GM12878 (cell line): Measurements from ENCODE around the gene CNTN4. TPM values are rescaled to one million over a fixed set of nuclear protein-coding genes. Genes with fewer than 3 reads are reported as not detected.

ENCODE experiments used
- ATAC-seq: fragments of 200-7000 bp; cut with Tn5 transposase; 3 replicates; pipeline ENCODE4 v1.9.1; 2020; ENCODE audit warnings: mild to moderate bottlenecking, moderate library complexity
- BruUV-seq: library from RNA; stranded (reverse); fragments of 400-500 nt; replicated peaks from 2 replicates; lab custom pipeline; 2021; lab: Mats Ljungman, UMichigan
- CTCF ChIA-PET: fragments of 300-600 bp; sonication (Branson Sonifier 250); formaldehyde crosslinking; extraction: SDS; loops from one replicate; lab custom pipeline; 2021; ENCODE audit warnings: inconsistent platforms; lab: Yijun Ruan, JAX
- POLR2A ChIA-PET: fragments of 350-600 bp; formaldehyde crosslinking; extraction: SDS; loops from one replicate; lab custom pipeline; 2021; ENCODE audit warnings: inconsistent platforms; lab: Charles Lee
- RAD21 ChIA-PET: fragments of 300-600 bp; sonication (Branson Sonifier 250); formaldehyde crosslinking; loops from one replicate; lab custom pipeline; 2023; ENCODE audit warnings: antibody characterized with exemption; ENCODE audit not compliant: unreplicated experiment; lab: Charles Lee
- SMC1A ChIA-PET: fragments of 300-600 bp; sonication (Branson Sonifier 250); formaldehyde crosslinking; loops from one replicate; lab custom pipeline; 2023; ENCODE audit not compliant: unreplicated experiment, uncharacterized antibody; lab: Charles Lee
- DNase-seq: peaks from one replicate; pipeline ENCODE4 v3.0.0-alpha.2; 2011; ENCODE audit warnings: low read depth, low spot score
- FAIRE-seq: peaks from 3 replicates; lab custom pipeline; 2011; peaks lifted over from hg19 to GRCh38; lab: Jason Lieb, UNC
- H2AFZ ChIP-seq: 2 replicates; pipeline ENCODE4 v1.6.0; 2011; ENCODE audit warnings: low read depth, low read length, control low read depth; ENCODE audit not compliant: control insufficient read depth
- H3K27ac ChIP-seq: 2 replicates; pipeline ENCODE4 v1.5.1; 2011; ENCODE audit warnings: control low read depth; ENCODE audit not compliant: control insufficient read depth, insufficient read depth
- H3K27me3 ChIP-seq, 2 experiments: replicated peaks in 1 of 2; 2 replicates each; pipeline versions ENCODE4 v1.6.0 to v1.6.1; 2011; ENCODE audit warnings: low read length in 1 of 2; ENCODE audit not compliant: control insufficient read depth in 2 of 2, insufficient read depth in 2 of 2
- H3K36me3 ChIP-seq, 2 experiments: 2 replicates each; pipeline ENCODE4 v1.5.1; 2011; ENCODE audit warnings: low read length in 1 of 2; ENCODE audit not compliant: control insufficient read depth in 2 of 2, insufficient read depth in 2 of 2
- H3K4me1 ChIP-seq: 2 replicates; pipeline ENCODE4 v1.6.1; 2011; ENCODE audit warnings: mild to moderate bottlenecking, low read length, moderate library complexity, mixed read lengths; ENCODE audit not compliant: control insufficient read depth, insufficient read depth
- H3K4me2 ChIP-seq: 2 replicates; pipeline ENCODE4 v1.6.0; 2011; ENCODE audit warnings: control low read depth; ENCODE audit not compliant: control insufficient read depth, insufficient read depth
- H3K4me3 ChIP-seq: fragments of 200-600 bp; sonication (generic); 2 replicates; pipeline ENCODE4 v1.5.1; 2016
- H3K79me2 ChIP-seq: 2 replicates; pipeline ENCODE4 v1.6.0; 2011; ENCODE audit warnings: low read length; ENCODE audit not compliant: control insufficient read depth, insufficient read depth
- H3K9ac ChIP-seq: 2 replicates; pipeline ENCODE4 v1.8.0; 2011; ENCODE audit warnings: low read length, control low read depth, mixed read lengths; ENCODE audit not compliant: control insufficient read depth, insufficient read depth
- H3K9me3 ChIP-seq: replicated peaks from 3 replicates; pipeline ENCODE4 v1.5.1; 2011; ENCODE audit warnings: mild to moderate bottlenecking, low read length; ENCODE audit not compliant: control insufficient read depth, insufficient read depth
- H4K20me1 ChIP-seq: 2 replicates; pipeline ENCODE4 v1.6.0; 2011; ENCODE audit not compliant: control insufficient read depth, insufficient read depth
- CHD2 ChIP-seq: IDR thresholded peaks from 2 replicates; pipeline ENCODE4 v1.6.1; 2011; ENCODE audit warnings: low read depth, low read length, improper control_type of control experiment, borderline replicate concordance
- KAT2A ChIP-seq: conservative IDR thresholded peaks from 2 replicates; pipeline ENCODE4 v1.6.1; 2011; ENCODE audit warnings: low read depth, low read length; ENCODE audit not compliant: control insufficient read depth
- MEF2A ChIP-seq: IDR thresholded peaks from 2 replicates; pipeline ENCODE4 v1.6.1; 2011; ENCODE audit warnings: low read depth, mild to moderate bottlenecking, low read length, moderate library complexity; ENCODE audit not compliant: insufficient read depth
- NFYA ChIP-seq: IDR thresholded peaks from 2 replicates; pipeline ENCODE4 v1.6.1; 2011; ENCODE audit warnings: low read depth, mild to moderate bottlenecking, low read length, improper control_type of control experiment, borderline replicate concordance
- POU2F2 ChIP-seq: IDR thresholded peaks from 3 replicates; pipeline ENCODE4 v1.6.1; 2011; ENCODE audit warnings: low read depth, mild to moderate bottlenecking, low read length, borderline replicate concordance
- RUNX3 ChIP-seq: IDR thresholded peaks from 2 replicates; pipeline ENCODE4 v1.6.1; 2012; ENCODE audit warnings: low read length, inconsistent platforms
- STAT1 ChIP-seq: fragments of 450-650 bp; conservative IDR thresholded peaks from 2 replicates; pipeline ENCODE4 v1.6.1; 2014; ENCODE audit warnings: antibody characterized with exemption, mild to moderate bottlenecking
- WGBS: methylation state at CpG from one replicate; pipeline ENCODE4 v1.1.6; 2016; ENCODE audit warnings: low lambda C conversion rate; ENCODE audit not compliant: insufficient replicate concordance, insufficient coverage; ENCODE audit errors: missing lambda C conversion rate; 5-methylcytosine and 5-hydroxymethylcytosine counted together
- in situ Hi-C: fragments of 300-500 bp; cut with MboI; formaldehyde crosslinking; loops from 9 replicates; pipeline ENCODE4 v1.14.3; 2018; ENCODE audit warnings: mixed read lengths
- intact Hi-C: fragments of 100-400 bp; cut with micrococcal nuclease; formaldehyde crosslinking; loops from one replicate; pipeline ENCODE4 v1.14.2; 2022; ENCODE audit not compliant: unreplicated experiment
- polyA plus RNA-seq, 11 experiments: library from polyadenylated mRNA; depleted of rRNA in 4 of 11; unstranded in 6 of 11; stranded (reverse) in 5 of 11; fragments of >200 nt; fragmentation: Nextera tagmentation in 4 of 11; fragmentation: Illumina TruSeq in 1 of 11; extraction: Ambion mirVana in 4 of 11; extraction: Trizol in 1 of 11; gene quantifications; 1 replicate in 1 of 11; 2 replicates in 10 of 11; pipeline versions ENCODE4 v1.2.1 to v1.2.3, GENCODE V29; 2011 to 2016; ENCODE audit warnings: inconsistent platforms in 2 of 11, missing spikeins in 2 of 11, low read depth in 1 of 11
- total RNA-seq, 4 experiments: library from RNA; depleted of rRNA in 3 of 4; stranded (reverse); fragments of >200 nt in 3 of 4; fragmentation: Illumina TruSeq in 1 of 4; extraction: Trizol in 1 of 4; gene quantifications; 2 replicates each; pipeline versions ENCODE4 v1.2.1 to v1.2.3, GENCODE V29; 2013 to 2021
- TF ChIP-seq, protein P1 (sequence below): IDR thresholded peaks from 2 replicates; pipeline ENCODE4 v1.6.1; 2011; ENCODE audit warnings: borderline replicate concordance, low read depth, mild to moderate bottlenecking, moderate library complexity, low read length; ENCODE audit not compliant: insufficient read depth, poor library complexity, severe bottlenecking

CNTN4 gene
- total and polyA plus RNA-seq, 10 of the 15 experiments (the other 5 are each of a cell fraction or from before 2014, with no cell fraction given): 0.05 to 0.43 (median 0.15) TPM; not detected in 1

DNA sequence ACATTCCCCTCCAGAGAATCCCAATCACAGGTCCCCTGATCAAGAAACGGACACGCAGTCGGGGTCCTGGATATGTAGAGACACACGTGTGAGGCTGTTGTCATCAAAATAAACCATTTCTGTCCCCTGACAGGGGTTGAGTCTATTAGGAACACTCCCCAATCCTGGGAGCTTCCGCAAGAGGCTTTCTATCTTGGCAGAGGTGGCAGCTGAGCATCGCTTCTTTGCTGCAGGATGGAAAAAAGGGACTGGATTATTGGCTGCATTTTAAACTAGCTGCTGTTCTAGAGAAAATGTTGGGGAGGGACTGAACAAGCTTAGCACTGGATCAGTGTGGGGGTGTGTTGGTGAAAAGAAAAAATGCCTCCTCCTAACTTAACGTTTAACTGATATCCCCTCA, 2.5 kb upstream of the CNTN4 start:
- Histone ChIP-seq H3K4me3 (no peak overlapping the region), H3K27ac (no peak overlapping the region), H2AFZ (no peak overlapping the region), H3K4me1 (no peaks in the 10 kb centered on the region), H3K36me3 (no peaks in the 10 kb centered on the region), H4K20me1 (no peaks in the 10 kb centered on the region), H3K4me2 (no peak overlapping the region), H3K9ac (no peak overlapping the region), H3K79me2 (no peaks in the 10 kb centered on the region), H3K27me3 (peaks cover 2 to 6% of the 10 kb centered on the region in 2 experiments), H3K9me3 (no peaks in the 10 kb centered on the region)
- in situ Hi-C loops (no loop called here), intact Hi-C loops (no loop called here)
- WGBS: 14% methylated on average over 7 of the region's 7 CpGs
- FAIRE-seq: no peak
- ATAC-seq: no peak
- no TSS peak for BruUV-seq
- no peak for DNase-seq
- ChIA-PET POLR2A (no interaction called here), RAD21 (no interaction called here), SMC1A (no interaction called here), CTCF (no interaction called here)
- no peak for TF ChIP-seq RUNX3
- TF ChIP-seq, protein P1, sequence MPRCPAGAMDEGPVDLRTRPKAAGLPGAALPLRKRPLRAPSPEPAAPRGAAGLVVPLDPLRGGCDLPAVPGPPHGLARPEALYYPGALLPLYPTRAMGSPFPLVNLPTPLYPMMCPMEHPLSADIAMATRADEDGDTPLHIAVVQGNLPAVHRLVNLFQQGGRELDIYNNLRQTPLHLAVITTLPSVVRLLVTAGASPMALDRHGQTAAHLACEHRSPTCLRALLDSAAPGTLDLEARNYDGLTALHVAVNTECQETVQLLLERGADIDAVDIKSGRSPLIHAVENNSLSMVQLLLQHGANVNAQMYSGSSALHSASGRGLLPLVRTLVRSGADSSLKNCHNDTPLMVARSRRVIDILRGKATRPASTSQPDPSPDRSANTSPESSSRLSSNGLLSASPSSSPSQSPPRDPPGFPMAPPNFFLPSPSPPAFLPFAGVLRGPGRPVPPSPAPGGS: no peak
- TF ChIP-seq STAT1: no peak
- TF ChIP-seq NFYA: no peak
- TF ChIP-seq POU2F2: no peak
- TF ChIP-seq MEF2A: no peak
- TF ChIP-seq CHD2: no peak
- no peak for TF ChIP-seq KAT2A
